Measurements from ENCODE around the gene TMEM120B.

Gene TMEM120B

GRCh38 chr12:121781998-121782979 lies 69.7 kb downstream of the TMEM120B start:
- H3F3A ChIP-seq (ENCODE audit: low read depth), result no peaks in the 10 kb centered on the region; the same call in 1 of the 2 replicates
- TF ChIP-seq EZH2phosphoT487 (IDR thresholded peaks at IDR 0.05; ENCODE audit: borderline replicate concordance), result no peak
- TF ChIP-seq, protein P1, sequence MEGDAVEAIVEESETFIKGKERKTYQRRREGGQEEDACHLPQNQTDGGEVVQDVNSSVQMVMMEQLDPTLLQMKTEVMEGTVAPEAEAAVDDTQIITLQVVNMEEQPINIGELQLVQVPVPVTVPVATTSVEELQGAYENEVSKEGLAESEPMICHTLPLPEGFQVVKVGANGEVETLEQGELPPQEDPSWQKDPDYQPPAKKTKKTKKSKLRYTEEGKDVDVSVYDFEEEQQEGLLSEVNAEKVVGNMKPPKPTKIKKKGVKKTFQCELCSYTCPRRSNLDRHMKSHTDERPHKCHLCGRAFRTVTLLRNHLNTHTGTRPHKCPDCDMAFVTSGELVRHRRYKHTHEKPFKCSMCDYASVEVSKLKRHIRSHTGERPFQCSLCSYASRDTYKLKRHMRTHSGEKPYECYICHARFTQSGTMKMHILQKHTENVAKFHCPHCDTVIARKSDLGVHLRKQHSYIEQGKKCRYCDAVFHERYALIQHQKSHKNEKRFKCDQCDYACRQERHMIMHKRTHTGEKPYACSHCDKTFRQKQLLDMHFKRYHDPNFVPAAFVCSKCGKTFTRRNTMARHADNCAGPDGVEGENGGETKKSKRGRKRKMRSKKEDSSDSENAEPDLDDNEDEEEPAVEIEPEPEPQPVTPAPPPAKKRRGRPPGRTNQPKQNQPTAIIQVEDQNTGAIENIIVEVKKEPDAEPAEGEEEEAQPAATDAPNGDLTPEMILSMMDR (conservative IDR thresholded peaks at IDR 0.05; ENCODE audit: low read length), result no peak
- H3K4me1 ChIP-seq (ENCODE audit: insufficient read depth, low read length, poor library complexity, severe bottlenecking), result peaks cover 17% of the 10 kb centered on the region
- no peaks in the 10 kb centered on the region for H3K9me3 ChIP-seq (ENCODE audit: insufficient read depth, low read depth, low read length)
- peaks cover 10% of the 10 kb centered on the region for H4K20me1 ChIP-seq (ENCODE audit: insufficient read depth, low read length, poor library complexity, severe bottlenecking)
- H3K79me2 ChIP-seq (ENCODE audit: insufficient read depth, low read length), result peaks cover 56% of the 10 kb centered on the region
- H2AFZ ChIP-seq (ENCODE audit: low read length), result no peak overlapping the region
- H3K4me2 ChIP-seq (ENCODE audit: low read depth, low read length, poor library complexity, severe bottlenecking), result no peak overlapping the region
- H3K4me3 ChIP-seq (ENCODE audit: low read length, poor library complexity, severe bottlenecking), result no peak overlapping the region
- no peak overlapping the region for H3K9ac ChIP-seq (ENCODE audit: low read depth, low read length, poor library complexity, severe bottlenecking)
- H3K36me3 ChIP-seq (ENCODE audit: insufficient read depth, low read length), result peaks cover 41% of the 10 kb centered on the region; the same call in 1 of the 2 replicates
- H3K9me2 ChIP-seq (replicated peaks; ENCODE audit: low read depth, low read length), result no peaks in the 10 kb centered on the region
- no peaks in the 10 kb centered on the region for H3K27me3 ChIP-seq (ENCODE audit: insufficient read depth, low read length, poor library complexity, severe bottlenecking)

DNA sequence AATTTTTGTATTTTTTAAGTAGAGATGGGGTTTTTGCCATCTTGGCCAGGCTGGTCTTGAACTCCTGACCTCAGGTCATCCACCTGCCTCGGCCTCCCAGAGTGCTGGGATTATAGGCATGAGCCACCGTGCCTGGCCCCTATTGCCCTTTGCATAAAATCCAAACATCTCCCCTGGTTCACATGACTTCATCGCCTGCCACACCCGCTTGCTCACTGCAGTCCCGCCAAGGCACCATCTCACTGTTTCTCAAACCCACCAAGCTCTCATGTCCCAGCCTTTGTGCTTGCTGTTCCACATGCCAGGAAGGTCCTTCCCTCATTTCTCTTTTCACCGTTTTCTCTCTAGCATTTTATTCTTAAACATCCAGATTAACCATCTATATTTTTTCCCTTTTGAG lies 71.2 kb downstream of the TMEM120B start:
- H3K9me3 ChIP-seq (ENCODE audit: insufficient read depth, low read depth, low read length), result no peaks in the 10 kb centered on the region
- no peak overlapping the region for H3K9ac ChIP-seq (ENCODE audit: low read depth, low read length, poor library complexity, severe bottlenecking)
- H3K4me2 ChIP-seq (ENCODE audit: low read depth, low read length, poor library complexity, severe bottlenecking), result no peak overlapping the region
- H3F3A ChIP-seq (ENCODE audit: low read depth), result no peaks in the 10 kb centered on the region; the same call in 1 of the 2 replicates
- H4K20me1 ChIP-seq (ENCODE audit: insufficient read depth, low read length, poor library complexity, severe bottlenecking), result peaks cover 20% of the 10 kb centered on the region
- no peaks in the 10 kb centered on the region for H3K9me2 ChIP-seq (replicated peaks; ENCODE audit: low read depth, low read length)
- H3K4me3 ChIP-seq (ENCODE audit: low read length, poor library complexity, severe bottlenecking), result no peak overlapping the region
- TF ChIP-seq, protein P1 (conservative IDR thresholded peaks at IDR 0.05; ENCODE audit: low read length), result no peak
- peaks cover 30% of the 10 kb centered on the region for H3K4me1 ChIP-seq (ENCODE audit: insufficient read depth, low read length, poor library complexity, severe bottlenecking)
- H3K36me3 ChIP-seq (ENCODE audit: insufficient read depth, low read length), result peaks cover 29% of the 10 kb centered on the region; the same call in 1 of the 2 replicates
- peaks cover 71% of the 10 kb centered on the region for H3K79me2 ChIP-seq (ENCODE audit: insufficient read depth, low read length)
- no peaks in the 10 kb centered on the region for H3K27me3 ChIP-seq (ENCODE audit: insufficient read depth, low read length, poor library complexity, severe bottlenecking)
- H2AFZ ChIP-seq (ENCODE audit: low read length), result no peak overlapping the region

- H3K27me3 ChIP-seq (ENCODE audit: insufficient read depth, low read length, poor library complexity, severe bottlenecking), result no peaks in the 10 kb centered on the region
- no peak overlapping the region for H3K4me3 ChIP-seq (ENCODE audit: low read length, poor library complexity, severe bottlenecking)
- no peaks in the 10 kb centered on the region; the same call in 1 of the 2 replicates for H3F3A ChIP-seq (ENCODE audit: low read depth)
- H3K36me3 ChIP-seq (ENCODE audit: insufficient read depth, low read length), result peaks cover 22% of the 10 kb centered on the region; the same call in 1 of the 2 replicates
- TF ChIP-seq, protein P1 (conservative IDR thresholded peaks at IDR 0.05; ENCODE audit: low read length), result no peak
- no peak for TF ChIP-seq EZH2phosphoT487 (IDR thresholded peaks at IDR 0.05; ENCODE audit: borderline replicate concordance)
- H3K9ac ChIP-seq (ENCODE audit: low read depth, low read length, poor library complexity, severe bottlenecking), result no peak overlapping the region
- H3K4me2 ChIP-seq (ENCODE audit: low read depth, low read length, poor library complexity, severe bottlenecking), result no peak overlapping the region
- H2AFZ ChIP-seq (ENCODE audit: low read length), result no peak overlapping the region
- peaks cover 27% of the 10 kb centered on the region for H4K20me1 ChIP-seq (ENCODE audit: insufficient read depth, low read length, poor library complexity, severe bottlenecking)
- no peaks in the 10 kb centered on the region for H3K9me3 ChIP-seq (ENCODE audit: insufficient read depth, low read depth, low read length)
- no peaks in the 10 kb centered on the region for H3K9me2 ChIP-seq (replicated peaks; ENCODE audit: low read depth, low read length)
- peaks cover 78% of the 10 kb centered on the region for H3K79me2 ChIP-seq (ENCODE audit: insufficient read depth, low read length)
- H3K4me1 ChIP-seq (ENCODE audit: insufficient read depth, low read length, poor library complexity, severe bottlenecking), result peaks cover 37% of the 10 kb centered on the region
Measured at GRCh38 chr12:121784460-121784859, 71.9 kb downstream of the TMEM120B start.
